SK-N-SH (cell line): ENCODE results near the gene SMIM36.

Experiments
- CTCF ChIP-seq: fragments of 200-600 bp; sonication (generic); IDR thresholded peaks from 2 replicates; pipeline ENCODE4 v1.6.1; 2017; ENCODE audit warnings: antibody characterized with exemption, mild to moderate bottlenecking, moderate library complexity
- MXI1 ChIP-seq: IDR thresholded peaks from 2 replicates; pipeline ENCODE4 v1.6.1; 2012; ENCODE audit warnings: mild to moderate bottlenecking, low read depth, low read length, improper control_type of control experiment
- RFX5 ChIP-seq: IDR thresholded peaks from 2 replicates; pipeline ENCODE4 v1.6.1; 2012; ENCODE audit warnings: mild to moderate bottlenecking, improper control_type of control experiment, low read length

GRCh38 chr17:55435408-55435807 is 75.8 kb downstream of the SMIM36 start:
- no peak for TF ChIP-seq CTCF
- TF ChIP-seq RFX5 = no peak
- no peak for TF ChIP-seq MXI1
